Neural progenitor cell (in vitro differentiated cells): Measurements from ENCODE around the gene TOGARAM2. TPM values are rescaled to one million over a fixed set of nuclear protein-coding genes. Genes with fewer than 3 reads are reported as not detected.

Experiments used
- DNase-seq: peaks from one replicate; pipeline ENCODE4 v3.0.0-alpha.2; 2016; ENCODE audit warnings: low spot score
- H2AFZ ChIP-seq: fragments of 200-600 bp; sonication (generic); replicated peaks from 2 replicates; pipeline ENCODE4 v1.6.1; 2016; ENCODE audit warnings: antibody characterized with exemption
- H3F3A ChIP-seq: fragments of 200-600 bp; sonication (generic); 2 replicates; pipeline ENCODE4 v1.6.1; 2016; ENCODE audit warnings: antibody characterized with exemption, low read depth
- H3K27ac ChIP-seq: fragments of 200-600 bp; sonication (generic); 2 replicates; pipeline ENCODE4 v1.5.1; 2016; ENCODE audit warnings: mild to moderate bottlenecking
- H3K27me3 ChIP-seq: fragments of 200-600 bp; sonication (generic); 2 replicates; pipeline ENCODE4 v1.6.1; 2016; ENCODE audit warnings: mild to moderate bottlenecking, moderate library complexity
- H3K36me3 ChIP-seq: fragments of 200-600 bp; sonication (generic); 2 replicates; pipeline ENCODE4 v1.5.1; 2016
- H3K4me1 ChIP-seq: fragments of 200-600 bp; sonication (generic); 2 replicates; pipeline ENCODE4 v1.6.1; 2016; ENCODE audit warnings: mixed run types
- H3K4me2 ChIP-seq: fragments of 200-600 bp; sonication (generic); 2 replicates; pipeline ENCODE4 v1.6.1; 2016
- H3K4me3 ChIP-seq: fragments of 200-600 bp; sonication (generic); 2 replicates; pipeline ENCODE4 v1.5.1; 2016
- H3K79me2 ChIP-seq: fragments of 200-600 bp; sonication (generic); 2 replicates; pipeline ENCODE4 v1.6.1; 2016; ENCODE audit warnings: low read depth
- H3K9ac ChIP-seq: fragments of 200-600 bp; sonication (generic); 2 replicates; pipeline ENCODE4 v1.6.1; 2016
- H3K9me3 ChIP-seq: fragments of 200-600 bp; sonication (generic); 2 replicates; pipeline ENCODE4 v1.5.1; 2016; ENCODE audit warnings: low read depth
- H4K20me1 ChIP-seq: fragments of 200-600 bp; sonication (generic); 2 replicates; pipeline ENCODE4 v1.6.1; 2016; ENCODE audit warnings: low read depth
- H3K27ac Mint-ChIP-seq: 3 replicates; pipeline ENCODE4 v1.8.0; 2021; ENCODE audit warnings: mixed read lengths
- H3K27me3 Mint-ChIP-seq: 2 replicates; pipeline ENCODE4 v1.8.0; 2022; ENCODE audit warnings: low read depth, mild to moderate bottlenecking, inconsistent platforms, moderate library complexity, mixed read lengths; ENCODE audit not compliant: insufficient read depth
- H3K36me3 Mint-ChIP-seq: 3 replicates; pipeline ENCODE4 v1.8.0; 2021; ENCODE audit warnings: mixed read lengths
- H3K4me1 Mint-ChIP-seq: 3 replicates; pipeline ENCODE4 v1.8.0; 2021; ENCODE audit warnings: mixed read lengths
- H3K4me3 Mint-ChIP-seq: 3 replicates; pipeline ENCODE4 v1.8.0; 2021; ENCODE audit warnings: mild to moderate bottlenecking, moderate library complexity, mixed read lengths
- H3K9me3 Mint-ChIP-seq: 3 replicates; pipeline ENCODE4 v1.8.0; 2020; ENCODE audit warnings: mixed read lengths
- CTCF ChIP-seq: fragments of 200-600 bp; sonication (generic); IDR thresholded peaks from 2 replicates; pipeline ENCODE4 v1.5.1; 2017; ENCODE audit warnings: antibody characterized with exemption, mild to moderate bottlenecking
- EZH2 ChIP-seq: fragments of 200-600 bp; sonication (generic); IDR thresholded peaks from 2 replicates; pipeline ENCODE4 v1.6.1; 2017; ENCODE audit warnings: antibody characterized with exemption, mild to moderate bottlenecking, moderate library complexity
- EZH2phosphoT487 ChIP-seq: fragments of 200-600 bp; sonication (generic); IDR thresholded peaks from 2 replicates; pipeline ENCODE4 v1.6.1; 2017; ENCODE audit warnings: antibody characterized with exemption
- small RNA-seq: library from RNA; depleted of rRNA; stranded (forward); fragments of <200 nt; gene quantifications from one replicate; pipeline ENCODE3, GENCODE V24; 2015
- total RNA-seq: library from RNA; depleted of rRNA; stranded (reverse); fragments of >200 nt; gene quantifications from 2 replicates; pipeline ENCODE4 v1.2.3, GENCODE V29; 2015; ENCODE audit warnings: low replicate concordance

Gene TOGARAM2
- total RNA-seq, 1 donor from 2014 or later: 0.04 TPM

GRCh38 chr2:29100564-29100963, 119.5 kb downstream of the TOGARAM2 start:
- Mint-ChIP-seq H3K4me3 (no peak overlapping the region), H3K4me1 (peaks cover 11% of the 10 kb centered on the region), H3K27ac (no peak overlapping the region), H3K27me3 (peaks cover 4% of the 10 kb centered on the region), H3K9me3 (peaks cover 4% of the 10 kb centered on the region), H3K36me3 (no peaks in the 10 kb centered on the region)
- H3K27me3 ChIP-seq: no peaks in the 10 kb centered on the region
- no peaks in the 10 kb centered on the region for H3K4me1 ChIP-seq
- H3K27ac ChIP-seq: no peak overlapping the region
- no peaks in the 10 kb centered on the region for H3F3A ChIP-seq
- H2AFZ ChIP-seq: no peak overlapping the region
- H4K20me1 ChIP-seq: no peaks in the 10 kb centered on the region
- no peak for DNase-seq
- H3K36me3 ChIP-seq: no peaks in the 10 kb centered on the region
- TF ChIP-seq CTCF (no peak), EZH2phosphoT487 (no peak), EZH2 (no peak)
- H3K4me2 ChIP-seq: no peak overlapping the region
- no peaks in the 10 kb centered on the region for H3K79me2 ChIP-seq
- no peak overlapping the region for H3K4me3 ChIP-seq
- H3K9ac ChIP-seq: no peak overlapping the region
- no peaks in the 10 kb centered on the region for H3K9me3 ChIP-seq

Small RNAs within 50 kb of the gene (small RNA-seq; reads per million reads assigned to genes)
- not detected for gene RF00019

Other genes starting within 250 kb of the TOGARAM2 start
- 134 and 244 TPM in 2 replicates for gene PPP1CB, start 229.5 kb upstream of the TOGARAM2 start, total RNA-seq
- 0.37 and 1.9 TPM in 2 replicates for gene SPDYA, start 170.5 kb upstream of the TOGARAM2 start, total RNA-seq
- 15.1 and 23.9 TPM in 2 replicates for gene TRMT61B, start 111.0 kb upstream of the TOGARAM2 start, total RNA-seq
- gene WDR43, start 86.6 kb upstream of the TOGARAM2 start, total RNA-seq: 55.8 and 139 TPM in 2 replicates
- gene PCARE, start 93.2 kb downstream of the TOGARAM2 start, total RNA-seq: not detected in 2 replicates
- gene CLIP4, start 134.1 kb downstream of the TOGARAM2 start, total RNA-seq: 1.5 and 2.1 TPM in 2 replicates